ENCODE data around the gene PPP2R3A.
"Not testable (repeated sequence)": the region's sequence is repeated elsewhere in the genome, so short reads cannot be mapped to it uniquely, and the experiment has no call there.

Gene PPP2R3A, protein sequence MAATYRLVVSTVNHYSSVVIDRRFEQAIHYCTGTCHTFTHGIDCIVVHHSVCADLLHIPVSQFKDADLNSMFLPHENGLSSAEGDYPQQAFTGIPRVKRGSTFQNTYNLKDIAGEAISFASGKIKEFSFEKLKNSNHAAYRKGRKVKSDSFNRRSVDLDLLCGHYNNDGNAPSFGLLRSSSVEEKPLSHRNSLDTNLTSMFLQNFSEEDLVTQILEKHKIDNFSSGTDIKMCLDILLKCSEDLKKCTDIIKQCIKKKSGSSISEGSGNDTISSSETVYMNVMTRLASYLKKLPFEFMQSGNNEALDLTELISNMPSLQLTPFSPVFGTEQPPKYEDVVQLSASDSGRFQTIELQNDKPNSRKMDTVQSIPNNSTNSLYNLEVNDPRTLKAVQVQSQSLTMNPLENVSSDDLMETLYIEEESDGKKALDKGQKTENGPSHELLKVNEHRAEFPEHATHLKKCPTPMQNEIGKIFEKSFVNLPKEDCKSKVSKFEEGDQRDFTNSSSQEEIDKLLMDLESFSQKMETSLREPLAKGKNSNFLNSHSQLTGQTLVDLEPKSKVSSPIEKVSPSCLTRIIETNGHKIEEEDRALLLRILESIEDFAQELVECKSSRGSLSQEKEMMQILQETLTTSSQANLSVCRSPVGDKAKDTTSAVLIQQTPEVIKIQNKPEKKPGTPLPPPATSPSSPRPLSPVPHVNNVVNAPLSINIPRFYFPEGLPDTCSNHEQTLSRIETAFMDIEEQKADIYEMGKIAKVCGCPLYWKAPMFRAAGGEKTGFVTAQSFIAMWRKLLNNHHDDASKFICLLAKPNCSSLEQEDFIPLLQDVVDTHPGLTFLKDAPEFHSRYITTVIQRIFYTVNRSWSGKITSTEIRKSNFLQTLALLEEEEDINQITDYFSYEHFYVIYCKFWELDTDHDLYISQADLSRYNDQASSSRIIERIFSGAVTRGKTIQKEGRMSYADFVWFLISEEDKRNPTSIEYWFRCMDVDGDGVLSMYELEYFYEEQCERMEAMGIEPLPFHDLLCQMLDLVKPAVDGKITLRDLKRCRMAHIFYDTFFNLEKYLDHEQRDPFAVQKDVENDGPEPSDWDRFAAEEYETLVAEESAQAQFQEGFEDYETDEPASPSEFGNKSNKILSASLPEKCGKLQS (N-terminal part only)

DNA sequence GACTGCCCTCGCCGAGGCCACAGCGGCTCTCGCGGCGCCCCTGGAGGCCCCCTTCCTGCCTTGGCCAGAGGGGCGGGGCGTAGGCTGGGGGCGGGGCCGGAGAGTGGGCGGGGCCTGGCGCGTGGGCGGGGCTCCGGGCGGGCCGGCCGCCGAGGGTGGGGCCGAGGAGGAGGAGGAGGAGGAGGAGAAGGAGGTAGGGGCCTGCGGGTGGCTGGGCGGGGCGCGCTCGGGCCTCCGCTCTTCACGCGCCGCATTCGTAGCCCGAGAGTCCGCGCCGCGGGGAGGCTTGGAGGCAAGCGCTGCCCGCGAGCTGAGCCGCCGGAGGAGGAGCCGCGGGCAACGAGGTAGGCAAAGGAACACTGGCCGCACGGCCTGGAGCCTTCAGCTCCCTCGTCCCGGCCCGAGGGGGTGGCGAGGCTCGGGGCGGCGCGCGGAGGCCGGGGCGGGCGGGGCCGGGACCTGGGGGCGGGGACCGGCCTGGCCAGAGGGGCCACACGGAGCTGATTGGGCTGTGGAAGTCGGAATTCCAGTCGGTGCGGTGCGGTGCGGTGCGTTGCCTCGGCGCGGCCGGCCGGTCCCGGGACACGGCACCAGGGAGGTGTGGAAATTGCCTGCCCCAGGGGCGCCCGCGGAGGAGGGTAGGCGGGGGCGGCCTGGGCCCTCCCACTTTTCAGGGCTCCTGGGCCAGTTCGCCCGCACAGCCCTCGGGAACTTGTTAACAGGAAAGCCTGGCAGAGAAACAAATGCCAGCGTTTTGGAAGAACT is at the start of gene PPP2R3A:
TSS of gene PPP2R3A (plus strand) at position 223 of the 765 bp plus-strand sequence. CDS start 35,771 bp downstream, outside the sequence.
- DNase-seq: peak; percentile 53 to 66

DNA sequence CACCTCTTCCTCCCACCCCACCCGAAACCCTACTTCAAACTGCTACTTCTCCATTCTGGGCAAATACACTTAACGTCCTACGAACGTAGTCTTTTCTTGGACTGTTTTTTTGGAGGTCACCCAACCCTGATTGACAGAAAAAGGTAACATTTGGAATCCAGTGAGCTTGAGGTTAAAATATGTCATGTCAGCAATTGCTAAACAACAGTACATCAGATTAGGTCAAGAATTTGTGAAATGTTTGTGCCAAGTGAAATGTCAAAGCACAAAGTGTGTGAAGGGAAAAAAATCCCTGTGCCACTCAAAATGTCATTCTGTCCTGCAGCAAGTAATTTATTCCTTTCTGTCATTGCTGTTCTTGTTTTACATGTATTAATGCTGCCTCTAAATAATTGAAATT is 49.2 kb upstream of the PPP2R3A start:
- no peak for DNase-seq

DNA sequence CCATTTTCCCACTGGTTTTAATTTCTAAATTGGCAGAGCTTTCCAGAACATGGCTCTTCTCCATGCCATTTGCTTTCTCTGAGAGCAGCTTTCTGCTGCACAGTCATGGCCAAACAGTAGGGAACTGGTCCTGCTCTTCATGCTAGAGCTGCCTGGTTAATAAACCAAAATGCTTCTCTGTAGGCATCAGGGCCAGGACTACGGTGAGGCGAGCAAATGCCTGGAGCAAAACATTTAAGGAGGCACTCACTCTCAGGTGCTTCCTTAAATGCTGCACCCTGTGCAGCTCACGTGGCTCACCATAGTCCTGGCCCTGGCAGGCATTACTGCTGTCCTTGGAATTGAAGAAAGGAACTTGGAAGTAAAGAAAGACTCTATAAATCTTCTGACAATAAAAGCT is 48.5 kb upstream of the PPP2R3A start:
- no peak for DNase-seq

DNA sequence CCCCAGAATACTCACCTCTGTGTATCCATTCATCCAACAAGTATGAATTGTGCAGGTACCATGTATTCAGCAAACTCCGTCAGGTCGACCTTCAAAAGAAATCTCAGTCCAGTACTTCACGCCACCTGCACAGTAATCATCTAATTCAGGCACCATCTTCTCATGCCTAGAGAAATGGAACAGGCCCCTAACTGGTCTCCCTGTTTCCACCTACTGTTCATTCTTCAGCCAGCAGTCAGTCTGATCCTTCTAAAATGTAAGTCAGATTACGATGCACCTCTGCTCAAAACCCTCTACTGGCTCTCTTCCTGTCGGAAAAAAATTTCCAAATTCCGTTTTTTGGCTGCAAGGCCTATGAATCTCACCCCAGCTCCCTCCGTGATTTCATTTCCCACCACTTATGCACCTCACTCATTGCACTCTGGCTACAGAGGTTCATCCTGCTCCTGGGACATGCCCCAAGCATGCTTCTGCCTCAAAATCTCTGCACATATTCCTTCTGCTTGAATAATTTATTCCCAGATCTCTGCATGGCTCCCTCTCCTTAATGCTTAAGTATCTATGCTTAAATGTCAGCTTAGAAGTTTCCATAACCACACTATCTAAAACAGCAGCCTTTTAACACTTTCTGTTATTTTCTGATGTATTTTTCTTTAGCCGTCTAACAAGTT is 47.5 kb upstream of the PPP2R3A start:
- DNase-seq: no peak

DNA sequence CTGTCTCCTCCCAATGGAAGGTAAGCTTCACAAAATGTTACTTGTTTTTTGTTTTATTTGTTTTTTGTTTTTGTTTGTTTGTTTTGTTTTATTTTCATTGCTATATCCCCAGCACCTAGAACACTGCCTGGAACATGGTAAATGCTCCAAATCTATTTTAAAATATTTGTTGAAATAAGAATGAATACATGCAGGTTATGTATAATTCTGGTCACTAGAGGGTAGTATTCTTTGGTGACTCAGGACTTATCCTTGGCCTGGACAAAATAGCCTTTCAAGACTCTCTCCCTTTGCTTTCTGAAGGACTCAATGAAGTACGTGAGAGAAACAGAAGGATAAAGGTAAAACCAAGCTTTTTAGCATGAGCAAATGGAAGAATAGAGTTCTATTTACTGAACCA is 46.9 kb upstream of the PPP2R3A start:
- DNase-seq: no peak

DNA sequence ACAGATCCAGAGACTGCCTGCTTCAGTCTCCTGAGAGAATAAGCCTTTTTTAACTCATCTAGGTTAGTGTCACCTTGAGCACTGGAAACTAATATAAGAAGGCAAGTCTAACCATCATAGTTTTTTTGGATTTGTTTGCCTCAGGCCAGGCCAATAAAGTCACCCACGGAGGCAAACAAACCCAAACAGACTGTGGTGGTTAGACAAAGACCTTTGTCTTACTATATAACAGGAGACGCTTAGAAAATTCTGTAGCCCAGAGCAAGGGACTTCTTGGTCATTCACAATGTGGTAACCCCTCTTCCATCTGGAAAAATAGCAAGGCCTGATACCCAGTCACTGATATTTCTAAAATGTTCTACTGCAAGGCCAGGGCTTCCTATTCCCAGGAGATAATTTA is 45.3 kb upstream of the PPP2R3A start:
- DNase-seq: no peak

DNA sequence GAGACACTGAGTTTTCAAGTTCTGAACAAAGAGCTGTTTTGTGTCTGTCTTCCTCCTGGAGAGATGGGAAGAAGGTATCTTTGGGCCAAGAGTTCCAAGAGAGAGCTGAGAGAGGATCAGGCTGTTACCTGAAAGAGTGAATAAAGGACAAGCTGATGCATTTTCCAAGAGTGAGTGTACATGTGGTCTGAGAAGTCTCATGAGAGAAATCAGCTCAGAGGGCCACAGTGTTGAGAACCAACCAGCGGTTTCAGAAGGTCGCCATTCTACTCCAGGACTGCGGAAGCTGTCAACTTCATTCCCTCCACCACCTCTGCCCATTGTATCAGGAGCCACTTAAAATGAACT is 42.7 kb upstream of the PPP2R3A start:
- no peak for DNase-seq

DNA sequence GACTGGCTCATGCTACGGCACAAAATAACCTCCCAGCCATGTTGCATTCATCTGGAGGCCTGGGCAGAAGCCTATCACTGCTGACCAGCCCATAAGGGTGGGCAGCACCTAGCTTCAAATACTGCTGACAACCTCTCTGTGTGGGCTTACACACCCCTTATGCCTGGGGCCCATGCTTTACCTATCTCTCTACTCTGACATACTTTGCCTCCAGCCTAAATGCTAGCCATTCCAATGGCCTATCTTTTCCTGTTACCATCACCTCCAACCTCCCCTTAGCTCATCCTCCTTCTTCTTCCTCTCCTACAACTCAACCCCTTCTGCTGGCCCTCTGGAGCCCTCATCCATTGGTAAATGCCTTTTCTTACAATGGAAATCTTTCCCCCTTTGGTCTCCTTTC is 41.0 kb upstream of the PPP2R3A start:
- DNase-seq: no peak

DNA sequence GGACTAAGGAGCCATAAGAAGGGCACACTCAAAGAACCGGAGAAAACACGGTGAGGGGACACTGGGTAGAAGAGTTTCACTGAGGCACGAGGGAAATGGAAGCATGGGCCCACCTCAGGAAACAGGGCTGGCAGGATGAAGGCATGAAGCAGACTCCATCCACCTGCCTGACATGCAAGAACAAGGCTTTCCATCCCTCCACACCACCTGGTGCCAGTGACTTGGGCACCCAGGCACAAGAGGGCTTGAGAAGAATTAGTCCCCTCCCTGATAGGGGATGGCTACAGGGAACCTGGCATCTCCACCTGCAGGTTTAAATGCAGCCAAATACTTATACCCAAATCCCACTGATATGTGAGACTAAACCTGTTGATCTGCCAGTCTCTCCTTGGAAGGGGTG is 38.9 kb upstream of the PPP2R3A start:
- no peak for DNase-seq

DNA sequence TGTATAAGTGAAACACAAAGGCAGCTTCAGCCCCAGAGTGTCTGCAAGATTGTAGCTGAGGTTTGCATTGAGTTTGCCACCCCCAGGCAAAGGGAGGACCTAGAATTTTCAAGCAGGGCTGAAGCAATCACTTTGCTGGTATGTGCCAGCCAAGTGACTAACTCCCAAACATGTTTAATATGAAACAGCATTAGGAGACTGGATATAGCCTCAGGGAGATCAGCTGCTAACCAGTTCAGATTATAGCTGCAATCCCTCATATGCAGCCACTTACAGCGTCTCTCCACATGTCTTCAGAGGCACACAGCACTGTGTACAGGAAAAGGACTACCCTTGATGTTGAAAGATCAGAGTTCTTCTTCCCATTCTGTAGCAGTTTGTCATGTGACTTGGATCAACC is 38.4 kb upstream of the PPP2R3A start:
- DNase-seq: no peak

DNA sequence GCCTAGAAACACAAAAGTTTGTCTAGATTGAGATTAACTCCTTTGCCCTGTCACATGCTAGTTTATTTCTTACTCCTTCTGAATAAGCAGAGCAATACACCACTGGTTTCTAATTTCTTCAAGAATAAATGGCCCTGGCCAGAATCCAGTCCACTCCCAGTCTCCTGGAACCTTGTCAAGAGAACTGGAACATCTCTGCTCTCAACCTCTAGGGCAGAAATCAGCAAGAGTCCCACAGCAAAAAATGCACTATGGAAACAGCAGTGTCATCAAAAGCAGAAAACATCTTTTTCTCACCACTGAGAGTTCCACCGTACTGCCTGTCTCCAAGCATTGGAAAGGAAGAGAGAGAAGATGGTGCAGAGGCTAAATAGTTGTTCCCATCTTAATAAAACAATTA is 35.9 kb upstream of the PPP2R3A start:
- DNase-seq: no peak

DNA sequence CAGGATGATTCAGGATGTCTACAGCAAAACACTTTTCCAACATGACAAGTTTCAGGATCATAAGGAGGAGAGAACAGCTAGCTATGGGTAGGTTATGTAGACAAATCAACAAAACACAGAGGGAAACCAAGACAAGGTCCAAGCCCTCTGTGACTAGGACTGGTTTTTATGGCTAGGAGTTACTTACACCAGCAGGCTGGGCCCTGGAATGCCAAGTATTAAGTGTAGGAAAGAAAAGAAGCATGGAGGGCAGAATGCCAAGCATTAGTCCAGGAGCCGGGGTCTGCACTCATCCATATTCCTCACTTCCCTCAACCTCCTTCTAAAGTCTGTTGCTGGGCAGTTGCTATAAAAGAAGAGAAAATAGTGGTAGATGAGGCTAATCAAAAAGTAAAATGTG is 35.3 kb upstream of the PPP2R3A start:
- DNase-seq: no peak

DNA sequence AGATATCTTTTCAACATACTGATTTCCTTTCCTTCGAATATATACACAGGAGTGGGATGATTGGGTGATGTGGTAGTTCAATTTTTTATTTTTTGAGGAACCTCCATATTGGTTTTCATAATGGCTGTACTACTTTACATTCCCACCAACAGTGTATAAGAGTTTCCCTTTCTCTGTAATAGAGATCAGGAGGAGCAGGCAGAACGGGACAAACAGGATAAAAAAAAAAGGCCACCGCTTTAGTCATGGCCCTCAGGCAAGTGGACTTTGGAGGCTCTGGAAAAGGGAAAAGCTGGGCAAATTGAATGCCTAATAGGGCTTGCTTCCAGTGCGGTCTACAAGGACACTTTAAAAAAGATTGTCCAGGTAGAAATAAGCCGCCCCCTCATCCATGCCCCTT is 30.4 kb upstream of the PPP2R3A start:
- DNase-seq: not testable (repeated sequence)

DNA sequence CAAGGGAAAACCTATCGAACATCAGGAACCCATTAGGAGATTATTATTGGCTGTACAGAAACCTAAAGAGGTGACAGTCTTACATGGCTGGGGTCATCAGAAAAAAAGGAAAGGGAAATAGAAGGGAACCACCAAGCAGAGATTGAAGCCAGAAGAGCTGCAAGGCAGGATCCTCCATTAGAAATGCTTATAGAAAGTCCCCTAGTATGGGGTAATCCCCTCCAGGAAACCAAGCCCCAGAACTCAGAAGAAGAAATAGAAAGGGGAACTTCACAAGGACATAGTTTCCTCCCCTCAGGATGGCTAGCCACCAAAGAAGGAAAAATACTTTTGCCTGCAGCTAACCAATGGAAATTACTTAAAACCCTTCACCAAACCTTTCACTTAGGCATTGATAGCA is 27.8 kb upstream of the PPP2R3A start:
- DNase-seq: not testable (repeated sequence)

DNA sequence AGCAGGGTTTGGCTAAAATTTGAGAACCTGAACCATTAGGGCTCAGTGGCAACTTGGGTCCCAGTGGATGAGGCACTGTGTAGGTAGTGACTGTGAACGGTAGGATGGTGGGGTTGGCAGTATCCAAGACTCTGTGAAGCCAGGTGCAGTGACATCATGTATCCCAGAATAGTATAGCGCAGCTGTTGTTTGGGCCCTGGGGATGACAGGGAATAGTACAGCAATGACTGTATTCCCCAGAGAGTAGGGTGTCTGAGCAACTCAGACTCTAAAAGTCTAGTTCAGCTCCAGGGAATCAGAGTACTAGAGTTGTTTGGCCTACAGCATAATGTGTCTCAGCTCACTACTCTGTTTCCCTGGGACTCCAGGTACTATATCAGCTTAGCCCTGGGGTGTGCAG is 20.7 kb upstream of the PPP2R3A start:
- no peak for DNase-seq

DNA sequence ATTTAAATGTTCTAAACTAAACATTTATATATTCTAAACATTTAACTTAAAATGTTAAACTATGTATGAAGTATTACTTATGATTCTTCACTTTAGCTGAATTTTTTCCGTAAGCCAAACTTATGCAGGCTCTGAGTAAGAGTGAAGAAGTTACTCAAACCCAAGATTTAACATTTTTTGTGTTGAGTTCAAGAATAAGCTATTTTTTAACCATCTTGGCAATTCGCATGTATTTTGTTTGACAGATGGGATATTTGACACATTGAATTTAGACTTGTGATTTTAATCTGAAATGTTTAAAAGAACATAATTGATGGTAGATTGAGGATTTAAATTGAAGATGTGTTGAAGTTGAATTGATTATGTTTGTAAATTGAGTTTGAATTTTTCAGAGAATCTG is 14.6 kb upstream of the PPP2R3A start:
- no peak for DNase-seq

DNA sequence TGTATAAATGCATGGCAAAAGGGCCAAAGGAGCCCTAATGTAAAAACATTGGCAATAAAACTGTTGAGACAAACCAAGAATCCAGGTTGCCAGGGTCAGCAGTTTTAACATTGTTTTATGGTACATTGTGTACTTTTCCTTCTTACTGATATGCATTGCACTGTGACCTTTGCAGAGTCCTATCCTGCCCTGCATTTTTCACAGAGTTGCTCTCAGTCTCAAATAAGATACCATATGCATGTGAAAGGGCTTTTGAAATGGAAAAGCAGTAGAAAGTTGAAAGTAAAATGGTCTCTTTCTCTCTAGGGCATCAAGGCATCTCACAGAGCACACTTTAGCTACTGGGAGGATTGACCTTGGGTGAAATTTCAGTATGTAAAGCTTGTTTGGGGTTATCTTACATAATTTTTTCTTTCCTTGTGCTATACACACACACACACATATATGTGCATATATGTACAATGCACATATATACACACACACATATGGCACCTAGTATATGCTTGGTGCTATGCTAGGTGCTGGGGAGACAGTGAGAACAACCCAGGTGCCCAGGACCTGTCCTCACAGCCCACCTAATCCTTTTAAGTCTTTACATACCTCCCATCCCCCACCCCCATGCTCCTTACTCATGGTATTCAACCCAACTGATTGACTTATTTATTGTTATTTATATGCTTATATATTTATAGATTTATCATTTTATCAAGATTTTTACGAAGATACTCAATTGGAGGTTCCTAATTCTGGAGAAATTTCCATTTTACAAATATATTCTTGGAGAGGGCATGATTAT is 1.2 kb upstream of the PPP2R3A start:
- DNase-seq: no peak

DNA sequence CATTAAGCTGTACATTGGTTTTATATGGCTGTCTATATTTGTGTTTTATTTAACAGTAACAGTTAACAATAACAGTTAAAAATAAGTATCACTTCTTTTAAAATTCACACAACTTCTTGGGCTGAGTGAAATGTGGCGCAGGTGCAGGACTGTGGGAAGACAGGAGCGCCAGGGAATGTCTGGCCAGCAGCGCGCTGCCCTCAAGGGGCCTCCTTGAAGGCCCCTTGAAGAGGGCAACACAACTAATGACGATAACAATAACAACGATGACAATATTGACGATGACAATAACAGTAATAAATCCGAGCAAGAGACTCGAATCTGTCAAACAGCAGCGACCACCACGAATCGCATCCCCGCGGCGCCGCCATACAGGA is 411 bp upstream of the PPP2R3A start:
- DNase-seq: no peak

DNA sequence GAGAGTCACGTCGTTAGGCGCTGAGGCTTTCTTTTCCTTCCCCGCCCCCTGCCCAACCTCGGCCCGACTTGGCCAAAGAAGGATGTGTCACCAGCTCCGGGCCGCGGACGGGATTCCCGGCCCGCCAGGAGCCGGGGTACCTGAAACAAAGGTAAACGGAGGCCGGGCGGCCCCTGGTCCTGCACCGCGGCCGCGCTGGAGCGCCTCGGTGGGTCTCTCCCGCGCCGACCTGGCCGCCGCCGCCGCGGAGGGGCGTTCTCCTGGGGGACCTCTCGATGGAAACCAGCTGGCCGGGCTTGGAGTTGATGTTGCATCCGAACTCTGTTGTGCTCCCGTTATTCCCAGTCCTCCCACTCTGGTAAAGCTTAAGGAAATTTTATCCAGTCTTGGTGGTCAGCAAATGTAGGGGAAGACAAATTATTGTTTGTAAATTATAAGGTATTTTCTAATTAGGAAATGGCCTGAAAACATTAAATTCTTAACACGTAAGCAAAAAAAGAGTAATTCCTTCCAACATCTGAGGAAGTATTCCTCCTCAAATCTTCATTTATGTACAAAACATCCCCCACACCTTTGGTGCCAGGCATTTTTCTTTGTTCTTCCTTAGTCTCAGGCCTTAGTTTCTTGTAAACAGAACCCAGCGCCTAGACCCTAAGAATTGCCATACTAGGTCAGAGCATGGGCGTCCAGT is 888 bp downstream of the PPP2R3A start:
- DNase-seq: no peak

DNA sequence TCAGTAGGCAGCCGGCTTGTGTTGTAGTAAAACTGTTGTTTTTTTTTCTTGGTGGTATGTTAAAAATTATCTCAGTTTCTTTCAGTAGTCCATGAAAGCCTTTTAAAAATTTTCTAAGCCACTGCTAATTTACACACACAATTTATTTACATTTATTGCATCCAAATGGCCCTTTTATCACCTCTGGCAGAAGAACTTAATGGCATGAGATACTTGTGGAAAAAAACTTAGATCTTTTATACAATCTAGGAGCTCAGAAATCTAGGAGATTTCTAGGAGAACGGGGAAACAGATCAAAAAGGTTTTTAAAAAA is 1.4 kb downstream of the PPP2R3A start:
- DNase-seq: no peak

DNA sequence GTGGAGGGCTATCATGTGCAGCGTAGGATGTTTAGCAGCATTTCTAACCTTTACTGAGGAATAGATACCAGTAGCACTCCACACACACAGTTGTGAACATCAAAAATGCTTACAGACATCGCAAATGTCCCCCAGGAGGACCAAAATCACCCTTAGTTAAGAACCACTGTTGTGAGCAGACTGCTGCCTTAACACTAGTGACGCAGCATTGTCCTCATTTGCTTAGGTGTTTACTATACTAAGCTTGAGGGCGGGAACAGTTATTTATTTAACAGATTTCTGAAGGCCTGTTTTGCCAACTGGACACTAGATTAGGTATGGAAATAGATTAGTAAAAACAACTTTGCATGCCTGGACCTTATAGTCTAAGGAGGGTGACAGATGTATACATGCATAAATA is 2.3 kb downstream of the PPP2R3A start:
- no peak for DNase-seq
